Stimulated activated CD8-positive, alpha-beta memory T cell treated with anti-CD3 and anti-CD28 coated beads, Interleukin-2, amount 100 ng/mL, for 1 hour (primary cell): ENCODE results near the gene RPS6KA5.
"Not testable (repeated sequence)": the region's sequence is repeated elsewhere in the genome, so short reads cannot be mapped to it uniquely, and the experiment has no call there.

Experiments used
- DNase-seq, 2 donors: peaks; one replicate each; pipeline ENCODE4 v3.0.0-alpha.2; 2020; ENCODE audit warnings: low read depth in 2 of 2

The RPS6KA5 gene

GRCh38 chr14:90836692-90837063 is 223.8 kb downstream of the RPS6KA5 start:
- no peak for DNase-seq

- no peak for DNase-seq
Observed at GRCh38 chr14:90831821-90832220, 228.6 kb downstream of the RPS6KA5 start.

- DNase-seq = no peak
Observed at GRCh38 chr14:90830931-90831701, 229.3 kb downstream of the RPS6KA5 start.

- DNase-seq = no peak
Observed at GRCh38 chr14:90829677-90830076, 230.8 kb downstream of the RPS6KA5 start.

GRCh38 chr14:90828642-90829487 is 231.6 kb downstream of the RPS6KA5 start:
- DNase-seq = no peak

GRCh38 chr14:90827919-90828610 is 232.4 kb downstream of the RPS6KA5 start:
- peak; percentile 77 to 82 for DNase-seq

GRCh38 chr14:90823542-90823941 is 236.9 kb downstream of the RPS6KA5 start:
- DNase-seq = not testable (repeated sequence)

GRCh38 chr14:90820958-90821357 is 239.5 kb downstream of the RPS6KA5 start:
- peak; percentile 38 to 43 for DNase-seq

- no peak for DNase-seq
Observed at GRCh38 chr14:90819734-90820393, 240.6 kb downstream of the RPS6KA5 start.

- no peak for DNase-seq
Observed at GRCh38 chr14:90818715-90819114, 241.7 kb downstream of the RPS6KA5 start.

GRCh38 chr14:90816681-90817436 is 243.6 kb downstream of the RPS6KA5 start:
- DNase-seq = no peak

- DNase-seq = no peak
Observed at GRCh38 chr14:90815822-90816662, 244.4 kb downstream of the RPS6KA5 start, which contains the start of gene TTC7B. Gene TTC7B (minus strand): TSS chr14:90816430. CDS start chr14:90816295, 135 bp downstream.

GRCh38 chr14:90815572-90815821 is 244.9 kb downstream of the RPS6KA5 start:
- no peak for DNase-seq

- DNase-seq = no peak
Observed at GRCh38 chr14:90814806-90815571, 245.5 kb downstream of the RPS6KA5 start.

GRCh38 chr14:90813442-90813841 is 247.0 kb downstream of the RPS6KA5 start:
- DNase-seq = no peak

- DNase-seq = no peak
Observed at GRCh38 chr14:90812109-90812508, 248.3 kb downstream of the RPS6KA5 start.

- no peak for DNase-seq
Observed at GRCh38 chr14:90811641-90812040, 248.8 kb downstream of the RPS6KA5 start.

- no peak for DNase-seq
Observed at GRCh38 chr14:90810806-90811205, 249.6 kb downstream of the RPS6KA5 start.

GRCh38 chr14:90809530-90810312 is 250.7 kb downstream of the RPS6KA5 start:
- no peak for DNase-seq
